ENCODE measurements around the gene TSEN54. TPM values are rescaled to one million over a fixed set of nuclear protein-coding genes. Genes with fewer than 3 reads are reported as not detected.

Gene TSEN54
- total RNA-seq, 1 donor from 2014 or later: 61.7 TPM

GRCh38 chr17:75544250-75544649 lies 27.9 kb downstream of the TSEN54 start:
- H3K4me1 Mint-ChIP-seq: no peaks in the 10 kb centered on the region
- intact Hi-C loops (cut with micrococcal nuclease): no loop called here
- no peak overlapping the region for H3K27ac Mint-ChIP-seq
- H3K27me3 Mint-ChIP-seq: no peaks in the 10 kb centered on the region
- H3K36me3 Mint-ChIP-seq (ENCODE audit: low read depth): no peaks in the 10 kb centered on the region
- H3K4me3 Mint-ChIP-seq: no peak overlapping the region
- no peak for DNase-seq
- H3K9me3 Mint-ChIP-seq: no peaks in the 10 kb centered on the region

GRCh38 chr17:75546181-75546580 lies 29.9 kb downstream of the TSEN54 start:
- Mint-ChIP-seq H3K9me3 (no peaks in the 10 kb centered on the region), H3K27ac (no peak overlapping the region), H3K4me1 (no peaks in the 10 kb centered on the region), H3K4me3 (no peak overlapping the region), H3K36me3 (ENCODE audit: low read depth) (no peaks in the 10 kb centered on the region), H3K27me3 (no peaks in the 10 kb centered on the region)
- no peak for DNase-seq
- intact Hi-C loops (cut with micrococcal nuclease): no loop called here

- H3K4me3 Mint-ChIP-seq: no peak overlapping the region
- H3K27ac Mint-ChIP-seq: no peak overlapping the region
- H3K9me3 Mint-ChIP-seq: no peaks in the 10 kb centered on the region
- intact Hi-C loops (cut with micrococcal nuclease): no loop called here
- no peaks in the 10 kb centered on the region for H3K4me1 Mint-ChIP-seq
- no peaks in the 10 kb centered on the region for H3K36me3 Mint-ChIP-seq (ENCODE audit: low read depth)
- H3K27me3 Mint-ChIP-seq: no peaks in the 10 kb centered on the region
- DNase-seq: no peak
These were observed 30.8 kb downstream of the TSEN54 start for GRCh38 chr17:75547091-75547490.

GRCh38 chr17:75548813-75549212 lies 32.5 kb downstream of the TSEN54 start:
- Mint-ChIP-seq H3K36me3 (ENCODE audit: low read depth) (no peaks in the 10 kb centered on the region), H3K4me1 (no peaks in the 10 kb centered on the region), H3K27me3 (no peaks in the 10 kb centered on the region), H3K9me3 (no peaks in the 10 kb centered on the region), H3K4me3 (no peak overlapping the region), H3K27ac (no peak overlapping the region)
- no peak for DNase-seq
- intact Hi-C loops (cut with micrococcal nuclease): no loop called here

GRCh38 chr17:75549246-75550138 lies 33.2 kb downstream of the TSEN54 start:
- Mint-ChIP-seq H3K4me3 (no peak overlapping the region), H3K9me3 (no peaks in the 10 kb centered on the region), H3K27ac (no peak overlapping the region), H3K4me1 (no peaks in the 10 kb centered on the region), H3K36me3 (ENCODE audit: low read depth) (no peaks in the 10 kb centered on the region), H3K27me3 (no peaks in the 10 kb centered on the region)
- DNase-seq: no peak
- intact Hi-C loops (cut with micrococcal nuclease): no loop called here

GRCh38 chr17:75550139-75550465 lies 33.8 kb downstream of the TSEN54 start:
- Mint-ChIP-seq H3K4me1 (no peaks in the 10 kb centered on the region), H3K4me3 (no peak overlapping the region)
- intact Hi-C loops (cut with micrococcal nuclease): no loop called here

GRCh38 chr17:75551266-75551665 lies 34.9 kb downstream of the TSEN54 start:
- Mint-ChIP-seq H3K36me3 (ENCODE audit: low read depth) (no peaks in the 10 kb centered on the region), H3K4me1 (no peaks in the 10 kb centered on the region), H3K27ac (no peak overlapping the region), H3K27me3 (no peaks in the 10 kb centered on the region), H3K4me3 (no peak overlapping the region), H3K9me3 (no peaks in the 10 kb centered on the region)
- intact Hi-C loops (cut with micrococcal nuclease): no loop called here
- DNase-seq: no peak

More at GRCh38 chr17:75550139-75550465, 33.8 kb downstream of the TSEN54 start:
- no peak for DNase-seq
- Mint-ChIP-seq H3K27me3 (no peaks in the 10 kb centered on the region), H3K36me3 (ENCODE audit: low read depth) (no peaks in the 10 kb centered on the region), H3K27ac (no peak overlapping the region), H3K9me3 (no peaks in the 10 kb centered on the region)

GRCh38 chr17:75552425-75553294 lies 36.3 kb downstream of the TSEN54 start:
- Mint-ChIP-seq H3K27ac (no peak overlapping the region), H3K4me3 (no peak overlapping the region), H3K36me3 (ENCODE audit: low read depth) (no peaks in the 10 kb centered on the region), H3K27me3 (no peaks in the 10 kb centered on the region), H3K9me3 (no peaks in the 10 kb centered on the region), H3K4me1 (no peaks in the 10 kb centered on the region)
- intact Hi-C loops (cut with micrococcal nuclease): no loop called here
- DNase-seq: no peak

- no peaks in the 10 kb centered on the region for H3K27me3 Mint-ChIP-seq
- no peaks in the 10 kb centered on the region for H3K4me1 Mint-ChIP-seq
- H3K4me3 Mint-ChIP-seq: no peak overlapping the region
- no peaks in the 10 kb centered on the region for H3K36me3 Mint-ChIP-seq (ENCODE audit: low read depth)
- intact Hi-C loops (cut with micrococcal nuclease): no loop called here
- DNase-seq: no peak
- no peak overlapping the region for H3K27ac Mint-ChIP-seq
- no peaks in the 10 kb centered on the region for H3K9me3 Mint-ChIP-seq
These were observed 37.2 kb downstream of the TSEN54 start for GRCh38 chr17:75553295-75554110.

- H3K4me3 Mint-ChIP-seq: no peak overlapping the region
- H3K27ac Mint-ChIP-seq: no peak overlapping the region
- DNase-seq: no peak
- intact Hi-C loops (cut with micrococcal nuclease): no loop called here
- no peaks in the 10 kb centered on the region for H3K9me3 Mint-ChIP-seq
- no peaks in the 10 kb centered on the region for H3K4me1 Mint-ChIP-seq
- H3K36me3 Mint-ChIP-seq (ENCODE audit: low read depth): no peaks in the 10 kb centered on the region
- no peaks in the 10 kb centered on the region for H3K27me3 Mint-ChIP-seq
These were observed 39.4 kb downstream of the TSEN54 start for GRCh38 chr17:75555679-75556153.

GRCh38 chr17:75557075-75557851 lies 40.9 kb downstream of the TSEN54 start:
- Mint-ChIP-seq H3K27me3 (no peaks in the 10 kb centered on the region), H3K36me3 (ENCODE audit: low read depth) (no peaks in the 10 kb centered on the region), H3K4me1 (no peaks in the 10 kb centered on the region), H3K4me3 (no peak overlapping the region), H3K27ac (no peak overlapping the region), H3K9me3 (no peaks in the 10 kb centered on the region)
- intact Hi-C loops (cut with micrococcal nuclease): no loop called here
- no peak for DNase-seq

- H3K9me3 Mint-ChIP-seq: no peaks in the 10 kb centered on the region
These were observed 41.7 kb downstream of the TSEN54 start for GRCh38 chr17:75557852-75558665.

More at GRCh38 chr17:75557852-75558665, 41.7 kb downstream of the TSEN54 start:
- Mint-ChIP-seq H3K4me3 (no peak overlapping the region), H3K36me3 (ENCODE audit: low read depth) (no peaks in the 10 kb centered on the region), H3K27ac (no peak overlapping the region), H3K27me3 (no peaks in the 10 kb centered on the region), H3K4me1 (no peaks in the 10 kb centered on the region)
- intact Hi-C loops (cut with micrococcal nuclease): no loop called here
- DNase-seq: no peak

All from activated CD4-positive, alpha-beta T cell treated with anti-CD3 and anti-CD28 coated beads, Interleukin-2, amount 10 ng/mL, durations not matched to agents 24 days and 14 days (primary cell).